Testis (tissue), 3 donors: ENCODE data around the gene TPSAB1. TPM values are rescaled to one million over a fixed set of nuclear protein-coding genes. Genes with fewer than 3 reads are reported as not detected.

ENCODE experiments used
- DNase-seq: peaks from one replicate; pipeline ENCODE4 v3.0.0-alpha.2; 2019
- H3K27ac ChIP-seq, 2 donors: fragments of 200-600 bp; sonication (generic); one replicate each; pipeline ENCODE4 v1.5.1; 2019
- H3K27me3 ChIP-seq: fragments of 200-600 bp; sonication (generic); one replicate; pipeline ENCODE4 v1.5.1; 2019
- H3K36me3 ChIP-seq: fragments of 200-600 bp; sonication (generic); one replicate; pipeline ENCODE4 v1.5.1; 2017; ENCODE audit warnings: low read depth; ENCODE audit errors: missing control alignments
- H3K4me1 ChIP-seq: fragments of 200-600 bp; sonication (generic); one replicate; pipeline ENCODE4 v1.5.1; 2019
- H3K4me3 ChIP-seq, 2 donors: fragments of 200-600 bp; sonication (generic); one replicate each; pipeline ENCODE4 v1.5.1; 2017 to 2019
- H3K9me3 ChIP-seq: fragments of 200-600 bp; sonication (generic); one replicate; pipeline ENCODE4 v1.5.1; 2017
- POLR2A ChIP-seq: fragments of 450-650 bp; IDR thresholded peaks from one replicate; pipeline ENCODE4 v1.6.1; 2017; ENCODE audit warnings: antibody characterized with exemption, mild to moderate bottlenecking, moderate library complexity
- WGBS, 2 donors: methylation state at CpG; one replicate each; pipeline ENCODE4 v1.1.5; 2018; 5-methylcytosine and 5-hydroxymethylcytosine counted together
- intact Hi-C: fragments of 100-400 bp; cut with DNase I; formaldehyde crosslinking; loops from one replicate; pipeline ENCODE4 v1.15.1; 2023; ENCODE audit warnings: low total_unique reads
- polyA plus RNA-seq: library from polyadenylated mRNA; stranded (reverse); fragments of 350-450 nt; fragmentation: Illumina TruSeq; extraction: RNeasy Lipid Tissue Mini Kit (QIAGEN cat#74804); gene quantifications from one replicate; pipeline ENCODE4 v1.2.3, GENCODE V29; 2014; ENCODE audit warnings: low read depth, low replicate concordance; ENCODE audit not compliant: insufficient read depth
- total RNA-seq, 2 donors: library from RNA; depleted of rRNA; stranded (reverse); fragments of >200 nt; gene quantifications; one replicate each; pipeline ENCODE4 v1.2.3, GENCODE V29; 2016
- TF ChIP-seq, protein P1 (sequence below), 3 experiments: fragments of 450-650 bp in 2 of 3; fragments of 200-600 bp in 1 of 3; sonication (generic) in 1 of 3; IDR thresholded peaks; one replicate each; pipeline ENCODE4 v1.5.1; 2016 to 2019; ENCODE audit warnings: antibody characterized with exemption in 3 of 3, mild to moderate bottlenecking in 2 of 3, moderate library complexity in 1 of 3

Gene TPSAB1
- total and polyA plus RNA-seq, 3 donors from 2014 or later: 11.7 to 32.0 (median 12.2) TPM

GRCh38 chr16:1262846-1263221, 22.3 kb downstream of the TPSAB1 start:
- H3K27ac ChIP-seq: no peak overlapping the region
- no peaks in the 10 kb centered on the region for H3K27me3 ChIP-seq
- no peaks in the 10 kb centered on the region for H3K4me1 ChIP-seq
- intact Hi-C loops: no loop called here
- no peaks in the 10 kb centered on the region for H3K36me3 ChIP-seq
- H3K9me3 ChIP-seq: no peaks in the 10 kb centered on the region
- 85 to 89% methylated on average over 5 to 9 of the region's 9 CpGs for WGBS, 2 donors
- TF ChIP-seq, protein P1, sequence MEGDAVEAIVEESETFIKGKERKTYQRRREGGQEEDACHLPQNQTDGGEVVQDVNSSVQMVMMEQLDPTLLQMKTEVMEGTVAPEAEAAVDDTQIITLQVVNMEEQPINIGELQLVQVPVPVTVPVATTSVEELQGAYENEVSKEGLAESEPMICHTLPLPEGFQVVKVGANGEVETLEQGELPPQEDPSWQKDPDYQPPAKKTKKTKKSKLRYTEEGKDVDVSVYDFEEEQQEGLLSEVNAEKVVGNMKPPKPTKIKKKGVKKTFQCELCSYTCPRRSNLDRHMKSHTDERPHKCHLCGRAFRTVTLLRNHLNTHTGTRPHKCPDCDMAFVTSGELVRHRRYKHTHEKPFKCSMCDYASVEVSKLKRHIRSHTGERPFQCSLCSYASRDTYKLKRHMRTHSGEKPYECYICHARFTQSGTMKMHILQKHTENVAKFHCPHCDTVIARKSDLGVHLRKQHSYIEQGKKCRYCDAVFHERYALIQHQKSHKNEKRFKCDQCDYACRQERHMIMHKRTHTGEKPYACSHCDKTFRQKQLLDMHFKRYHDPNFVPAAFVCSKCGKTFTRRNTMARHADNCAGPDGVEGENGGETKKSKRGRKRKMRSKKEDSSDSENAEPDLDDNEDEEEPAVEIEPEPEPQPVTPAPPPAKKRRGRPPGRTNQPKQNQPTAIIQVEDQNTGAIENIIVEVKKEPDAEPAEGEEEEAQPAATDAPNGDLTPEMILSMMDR (IDR thresholded peaks at IDR 0.05): no peak
- no peak for TF ChIP-seq POLR2A
- no peak for DNase-seq
- no peak overlapping the region for H3K4me3 ChIP-seq

- Histone ChIP-seq H3K9me3 (no peaks in the 10 kb centered on the region), H3K27me3 (no peaks in the 10 kb centered on the region), H3K36me3 (no peaks in the 10 kb centered on the region), H3K4me3 (no peak overlapping the region), H3K27ac (no peak overlapping the region), H3K4me1 (no peaks in the 10 kb centered on the region)
- no peak for TF ChIP-seq POLR2A
- TF ChIP-seq, protein P1 (IDR thresholded peaks at IDR 0.05): no peak
- no peak for DNase-seq
- intact Hi-C loops: no loop called here
- WGBS, 2 donors: 54 to 68% methylated on average over 3 to 15 of the region's 15 CpGs
Observed at GRCh38 chr16:1263591-1264344, 23.3 kb downstream of the TPSAB1 start.

DNA sequence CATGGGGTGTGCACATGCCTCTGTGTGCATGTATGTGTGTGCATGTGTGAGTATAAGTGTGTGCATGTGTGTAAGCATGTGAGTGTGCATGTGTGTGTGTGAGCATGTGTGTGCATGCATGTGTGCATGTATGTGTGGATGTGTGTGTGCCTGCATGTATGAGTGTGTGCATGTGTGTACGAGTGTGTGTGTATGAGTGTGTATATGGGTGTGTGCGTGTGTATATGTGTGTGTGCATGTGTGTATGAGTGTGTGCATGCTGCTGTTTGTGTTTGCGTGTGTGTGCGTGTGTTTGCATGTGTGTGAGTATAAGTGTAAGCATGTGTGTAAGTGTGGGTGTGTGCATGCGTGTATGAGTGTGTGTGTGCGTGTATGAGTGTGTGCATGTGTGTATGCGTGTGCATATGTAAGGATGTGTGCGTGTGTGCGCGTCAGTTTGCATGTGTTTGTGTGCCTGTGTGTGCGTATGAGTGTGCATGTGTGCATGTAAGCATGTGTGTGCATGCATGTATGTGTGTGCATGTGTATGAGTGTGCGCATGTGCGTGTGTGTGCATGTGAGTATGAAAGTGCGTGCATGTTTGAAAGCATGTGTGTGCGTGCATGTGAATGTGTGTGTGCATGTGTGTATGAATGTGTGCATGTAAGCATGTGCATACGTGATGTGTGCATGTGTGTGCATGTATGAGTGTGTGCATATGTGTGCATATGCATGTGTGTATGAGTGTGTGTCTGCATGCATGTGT, 24.0 kb downstream of the TPSAB1 start:
- intact Hi-C loops: no loop called here
- Histone ChIP-seq H3K4me1 (no peaks in the 10 kb centered on the region), H3K36me3 (no peaks in the 10 kb centered on the region), H3K27ac (no peak overlapping the region), H3K4me3 (no peak overlapping the region), H3K27me3 (no peaks in the 10 kb centered on the region), H3K9me3 (no peaks in the 10 kb centered on the region)
- DNase-seq: no peak
- 76 to 79% methylated on average over 16 of the region's 16 CpGs for WGBS, 2 donors
- TF ChIP-seq POLR2A: no peak
- TF ChIP-seq, protein P1 (IDR thresholded peaks at IDR 0.05): no peak

DNA sequence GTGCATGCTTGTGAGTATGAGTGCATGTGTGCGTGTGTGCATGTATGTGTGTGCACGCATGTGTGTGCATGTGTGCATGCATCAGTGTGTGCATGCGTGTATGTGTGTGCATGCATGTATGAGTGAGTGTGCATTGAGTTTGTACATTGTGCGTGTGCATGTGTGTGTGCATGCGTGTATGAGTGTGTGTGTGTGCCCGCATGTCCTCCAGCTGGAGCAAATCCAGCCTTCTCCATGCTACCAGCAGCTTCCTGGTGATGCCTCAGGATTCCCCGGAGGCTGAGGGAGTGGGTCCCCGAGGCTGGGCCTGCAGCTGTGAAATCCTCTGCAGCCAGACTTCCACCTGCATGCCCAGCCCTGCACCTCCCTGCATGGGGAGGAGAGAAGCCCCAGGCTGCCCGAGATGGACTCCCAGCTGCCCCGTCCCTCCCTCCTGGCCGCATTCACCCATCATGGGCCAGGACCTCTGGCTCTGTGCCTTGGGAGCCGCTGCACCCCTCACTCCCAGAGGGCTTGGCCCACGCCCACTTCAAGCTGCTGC, 24.7 kb downstream of the TPSAB1 start:
- Histone ChIP-seq H3K27me3 (no peaks in the 10 kb centered on the region), H3K9me3 (no peaks in the 10 kb centered on the region), H3K27ac (no peak overlapping the region), H3K36me3 (no peaks in the 10 kb centered on the region), H3K4me3 (no peak overlapping the region), H3K4me1 (no peaks in the 10 kb centered on the region)
- WGBS, 2 donors: 75 to 91% methylated on average over 3 to 13 of the region's 13 CpGs
- no peak for DNase-seq
- intact Hi-C loops: no loop called here
- no peak for TF ChIP-seq POLR2A
- TF ChIP-seq, protein P1 (IDR thresholded peaks at IDR 0.05): no peak
